Heart left ventricle (tissue), 16 donors: ENCODE results near the gene SH3RF3. TPM values are rescaled to one million over a fixed set of nuclear protein-coding genes. Genes with fewer than 3 reads are reported as not detected.

Experiments
- ATAC-seq, 4 donors: fragments of 200-7000 bp; cut with Tn5 transposase; one replicate each; pipeline ENCODE4 v1.9.1; 2020 to 2022; ENCODE audit warnings: moderate library complexity in 4 of 4, mild to moderate bottlenecking in 3 of 4, moderate number of reproducible peaks in 1 of 4
- DNase-seq, 5 donors: peaks; one replicate each; pipeline ENCODE4 v3.0.0-alpha.2; 2020
- H3K27ac ChIP-seq, 12 donors: fragments of 200-600 bp; sonication (generic) in 4 of 12; one replicate each; pipeline versions ENCODE4 v1.5.0 to v1.8.0; 2016 to 2022; ENCODE audit warnings: mild to moderate bottlenecking in 2 of 12
- H3K27me3 ChIP-seq, 9 donors: fragments of 200-600 bp; sonication (generic) in 2 of 9; one replicate each; pipeline versions ENCODE4 v1.5.1 to v1.8.0; 2016 to 2022; ENCODE audit warnings: mild to moderate bottlenecking in 3 of 9
- H3K36me3 ChIP-seq, 9 donors: fragments of 200-600 bp; sonication (generic) in 2 of 9; one replicate each; pipeline versions ENCODE4 v1.5.0 to v1.8.0; 2018 to 2022; ENCODE audit warnings: mild to moderate bottlenecking in 2 of 9
- H3K4me1 ChIP-seq, 12 donors: fragments of 200-600 bp; sonication (generic) in 4 of 12; one replicate each; pipeline versions ENCODE4 v1.5.0 to v1.8.0; 2016 to 2022; ENCODE audit warnings: mild to moderate bottlenecking in 3 of 12
- H3K4me3 ChIP-seq, 12 donors: fragments of 200-600 bp; sonication (generic) in 4 of 12; one replicate each; pipeline versions ENCODE4 v1.5.0 to v1.8.0; 2017 to 2022; ENCODE audit warnings: mild to moderate bottlenecking in 9 of 12, moderate library complexity in 4 of 12
- H3K9me3 ChIP-seq, 12 donors: fragments of 200-600 bp; sonication (generic) in 4 of 12; one replicate each; pipeline versions ENCODE4 v1.5.0 to v1.8.0; 2016 to 2022; ENCODE audit warnings: mild to moderate bottlenecking in 1 of 12
- POLR2A ChIP-seq, 2 donors: fragments of 450-650 bp; IDR thresholded peaks; one replicate each; pipeline ENCODE4 v1.6.1; 2017; ENCODE audit warnings: antibody characterized with exemption in 2 of 2, mild to moderate bottlenecking in 2 of 2, moderate library complexity in 2 of 2
- WGBS, 4 donors: extraction: QIAGEN DNeasy Blood & Tissue Kit in 2 of 4; methylation state at CpG; one replicate each; pipeline versions ENCODE4 v1.1.5 to v1.1.7; 2013 to 2018; 5-methylcytosine and 5-hydroxymethylcytosine counted together
- intact Hi-C, 10 donors: fragments of 100-400 bp; cut with DNase I; formaldehyde crosslinking; loops; one replicate each; pipeline versions ENCODE4 v1.11.1 to v1.14.2; 2022
- polyA plus RNA-seq, 2 donors: library from polyadenylated mRNA; stranded (reverse); fragments of 200-250 nt; gene quantifications; one replicate each; pipeline ENCODE4 v1.2.3, GENCODE V29; 2013
- total RNA-seq, 9 donors: library from RNA; depleted of rRNA in 2 of 9; stranded (reverse); fragments of >200 nt in 2 of 9; fragmentation: NEBNext Ultra II Directional in 3 of 9; extraction: Animal tissue kit (Norgen Biotek cat#: 25700) in 3 of 9; gene quantifications; one replicate each; pipeline versions ENCODE4 v1.1.0 to v1.2.4, GENCODE V29; 2016 to 2023
- TF ChIP-seq, protein P1 (sequence below), 12 donors: fragments of 200-600 bp; sonication (generic) in 4 of 12; IDR thresholded peaks; one replicate each; pipeline versions ENCODE4 v1.5.0 to v1.8.0; 2018 to 2022; ENCODE audit warnings: antibody characterized with exemption in 12 of 12, mild to moderate bottlenecking in 5 of 12
- donor health status: ischemic (EF 13 %, LVEDD 7.1; RV severe dilation, severe dysfunction).
- donor health status: healthy with polysubstance abuse.
- donor health status: DM: no; HTN: yes; CAD: no.
- donor health status: DM: no; HTN: no; CAD: no.
- donor health status: ischemic (EF 25% LVEDD 6.9; RV normal size, moderate dysfunction).
- donor health status: ischemic (EF 25% LVEDD 5.7; RV mildly dilated, moderate dysfunction).
- donor health status: healthy.
- donor health status: DM: yes; HTN: yes; CAD: no.
- donor health status: ischemic (EF 35%, LVEDD 5.7; RV mildly dilated, moderate dysfunction).
- donor health status: nonischemic (EF 11% LVEDD 7.7; RV severe dilation, severe dysfunction).
- donor health status: DM: yes; HTN: yes; CAD: no.
- donor health status: PGD.
- donor health status: ischemic (EF 29% LVEDD 5.4; RV normal size, mild dysfunction).
- donor health status: nonischemic (EF 23%, LVEDD 6.1; RV moderate dilation, normal function).

Gene SH3RF3
- total and polyA plus RNA-seq, 11 donors = 5.2 to 15.7 (median 7.9) TPM

DNA sequence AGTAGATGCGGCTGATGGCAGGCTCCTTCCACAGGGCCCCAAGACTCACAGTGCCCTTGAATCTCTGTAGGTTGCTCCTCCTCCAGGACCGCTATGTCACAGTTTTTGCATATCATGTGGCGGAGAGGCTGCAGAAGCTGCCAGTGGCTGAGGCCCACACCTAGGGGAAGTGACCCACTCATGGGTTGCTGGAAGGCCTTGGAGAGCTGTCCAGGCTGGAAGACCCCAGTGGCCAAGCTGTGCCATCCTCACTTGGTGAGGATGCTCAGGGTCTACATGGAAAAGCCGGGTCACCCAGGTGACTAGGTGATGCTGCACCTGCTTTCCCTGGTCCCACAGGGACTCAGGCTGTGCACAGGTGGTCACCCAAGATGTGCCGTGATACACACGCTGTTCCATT is 394.1 kb downstream of the SH3RF3 start:
- Histone ChIP-seq H3K4me1 (no peaks in the 10 kb centered on the region), H3K27me3 (no peaks in the 10 kb centered on the region), H3K36me3 (no peaks in the 10 kb centered on the region), H3K4me3 (no peak overlapping the region), H3K27ac (no peak overlapping the region), H3K9me3 (no peaks in the 10 kb centered on the region)
- TF ChIP-seq, protein P1, sequence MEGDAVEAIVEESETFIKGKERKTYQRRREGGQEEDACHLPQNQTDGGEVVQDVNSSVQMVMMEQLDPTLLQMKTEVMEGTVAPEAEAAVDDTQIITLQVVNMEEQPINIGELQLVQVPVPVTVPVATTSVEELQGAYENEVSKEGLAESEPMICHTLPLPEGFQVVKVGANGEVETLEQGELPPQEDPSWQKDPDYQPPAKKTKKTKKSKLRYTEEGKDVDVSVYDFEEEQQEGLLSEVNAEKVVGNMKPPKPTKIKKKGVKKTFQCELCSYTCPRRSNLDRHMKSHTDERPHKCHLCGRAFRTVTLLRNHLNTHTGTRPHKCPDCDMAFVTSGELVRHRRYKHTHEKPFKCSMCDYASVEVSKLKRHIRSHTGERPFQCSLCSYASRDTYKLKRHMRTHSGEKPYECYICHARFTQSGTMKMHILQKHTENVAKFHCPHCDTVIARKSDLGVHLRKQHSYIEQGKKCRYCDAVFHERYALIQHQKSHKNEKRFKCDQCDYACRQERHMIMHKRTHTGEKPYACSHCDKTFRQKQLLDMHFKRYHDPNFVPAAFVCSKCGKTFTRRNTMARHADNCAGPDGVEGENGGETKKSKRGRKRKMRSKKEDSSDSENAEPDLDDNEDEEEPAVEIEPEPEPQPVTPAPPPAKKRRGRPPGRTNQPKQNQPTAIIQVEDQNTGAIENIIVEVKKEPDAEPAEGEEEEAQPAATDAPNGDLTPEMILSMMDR (IDR thresholded peaks at IDR 0.05) = no peak
- 42 to 100% (median 81%) methylated on average over 1 to 6 of the region's 6 CpGs for WGBS, 4 donors
- ATAC-seq (no peak), DNase-seq (no peak)
- intact Hi-C loops = no loop called here

DNA sequence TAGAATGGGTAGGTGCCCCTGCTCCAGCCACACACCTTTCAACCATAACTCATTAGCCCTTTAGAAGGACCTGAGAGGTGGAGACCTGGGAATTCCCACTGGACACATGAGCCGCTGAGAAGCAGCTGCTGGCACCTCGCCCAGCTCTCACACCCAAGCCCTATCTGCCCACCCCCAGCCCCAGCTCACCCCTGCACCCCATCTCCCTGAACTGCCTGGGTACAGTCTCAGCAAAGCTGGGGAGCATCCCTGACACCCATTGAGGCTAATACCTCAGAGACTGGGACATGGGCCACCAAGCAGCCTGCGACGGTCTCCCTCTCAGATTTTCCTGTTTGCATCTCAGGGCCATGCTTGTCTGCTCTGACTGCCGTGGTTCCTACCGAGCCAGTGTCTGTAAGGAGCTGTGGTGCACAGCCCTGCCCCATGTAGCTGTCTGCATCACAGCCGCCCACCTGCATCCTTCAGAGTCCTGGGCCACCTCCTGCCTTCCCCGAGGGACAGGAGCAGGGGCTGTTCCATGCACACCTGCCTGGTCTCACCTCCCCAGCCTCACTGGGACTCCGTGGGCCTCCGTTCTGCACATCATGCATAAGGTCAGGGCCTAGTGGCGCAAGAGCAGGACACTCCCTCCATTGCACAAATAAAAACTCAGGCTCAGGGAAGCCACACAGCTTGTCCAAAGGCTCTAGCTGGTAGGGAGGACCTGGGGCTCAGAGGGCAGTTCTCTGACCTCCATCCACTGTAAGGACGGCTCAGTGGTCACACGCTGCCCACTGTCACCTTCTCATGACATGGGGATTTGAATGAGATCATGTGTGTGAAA is 394.7 kb downstream of the SH3RF3 start:
- peak in 1 of 4 donors; percentile 29 for ATAC-seq
- intact Hi-C loops = no loop called here

DNA sequence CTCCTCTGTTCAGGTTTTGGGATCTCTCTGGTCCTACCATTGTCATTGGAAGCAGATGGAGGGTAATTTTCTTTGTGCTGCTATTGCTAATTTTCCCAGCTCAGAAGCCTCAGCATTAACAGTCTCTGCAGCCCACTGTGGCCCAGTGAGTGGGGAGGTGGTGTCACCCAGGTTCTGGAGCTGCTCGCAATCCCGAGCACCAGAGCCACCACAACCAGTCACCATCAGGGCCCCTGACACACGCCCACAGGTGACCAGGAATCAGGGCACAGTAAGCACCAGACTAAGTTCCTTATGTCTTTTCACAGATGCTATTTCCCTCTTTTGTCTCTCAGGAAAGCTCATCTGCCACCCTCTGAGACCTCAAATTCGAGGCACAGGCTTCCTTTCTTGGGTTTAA is 396.8 kb downstream of the SH3RF3 start:
- DNase-seq (no peak), ATAC-seq (no peak)
- WGBS, 4 donors = 67 to 82% (median 81%) methylated on average over 4 of the region's 4 CpGs
- Histone ChIP-seq H3K4me1 (peaks cover 0 to 15% (median 4%) of the 10 kb centered on the region in 12 donors), H3K36me3 (no peaks in the 10 kb centered on the region), H3K27ac (no peak overlapping the region), H3K9me3 (no peaks in the 10 kb centered on the region), H3K4me3 (no peak overlapping the region), H3K27me3 (no peaks in the 10 kb centered on the region)
- TF ChIP-seq, protein P1 (IDR thresholded peaks at IDR 0.05) = no peak
- no peak for TF ChIP-seq POLR2A (IDR thresholded peaks at IDR 0.05)
- intact Hi-C loops = no loop called here

More for the DNA sequence above, 394.7 kb downstream of the SH3RF3 start:
- Histone ChIP-seq H3K9me3 (no peaks in the 10 kb centered on the region), H3K36me3 (no peaks in the 10 kb centered on the region), H3K27me3 (no peaks in the 10 kb centered on the region), H3K4me1 (no peaks in the 10 kb centered on the region), H3K27ac (no peak overlapping the region), H3K4me3 (no peak overlapping the region)
- TF ChIP-seq, protein P1 (IDR thresholded peaks at IDR 0.05) = no peak
- TF ChIP-seq POLR2A (IDR thresholded peaks at IDR 0.05) = no peak
- 83 to 93% (median 89%) methylated on average over 12 to 13 of the region's 13 CpGs for WGBS, 4 donors
- no peak for DNase-seq

DNA sequence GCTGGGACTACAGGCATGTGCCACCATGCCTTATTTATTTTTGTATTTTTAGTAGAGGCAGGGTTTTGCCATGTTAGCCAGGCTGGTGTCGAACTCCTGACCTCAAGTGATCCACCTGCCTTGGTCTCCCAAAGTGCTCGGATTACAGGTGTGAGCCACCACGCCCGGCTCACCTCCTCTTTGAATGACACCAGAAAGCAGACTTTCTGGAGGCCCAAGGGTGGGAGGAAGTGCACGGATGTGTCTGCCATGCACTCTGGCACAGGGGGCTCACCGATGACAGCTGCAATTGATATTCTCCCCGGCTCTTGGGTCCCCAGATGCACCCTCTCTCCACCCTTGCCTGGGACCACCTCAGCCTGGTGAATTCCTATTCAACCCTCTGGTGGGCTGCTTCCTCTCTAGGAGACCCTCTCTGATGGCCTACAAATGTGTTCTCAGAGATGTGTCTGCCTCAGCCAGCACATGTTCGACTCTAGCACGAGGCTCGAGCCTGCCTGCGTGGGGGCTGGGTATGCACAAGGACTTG is 397.5 kb downstream of the SH3RF3 start:
- intact Hi-C loops = no loop called here
- H3K27ac ChIP-seq = no peak overlapping the region
- ATAC-seq = no peak
- TF ChIP-seq POLR2A (IDR thresholded peaks at IDR 0.05) = no peak
- TF ChIP-seq, protein P1 (IDR thresholded peaks at IDR 0.05) = no peak
- H3K9me3 ChIP-seq = no peaks in the 10 kb centered on the region
- no peak for DNase-seq
- peaks cover 0 to 16% (median 4%) of the 10 kb centered on the region in 12 donors for H3K4me1 ChIP-seq
- H3K27me3 ChIP-seq = no peaks in the 10 kb centered on the region
- WGBS, 4 donors = 95 to 97% (median 95%) methylated on average over 11 of the region's 11 CpGs
- H3K4me3 ChIP-seq = no peak overlapping the region
- H3K36me3 ChIP-seq = no peaks in the 10 kb centered on the region
